HG03439 (cell line): ENCODE measurements around the gene ATP8B4.

ENCODE experiments used
- ATAC-seq: cut with Tn5 transposase; IDR thresholded peaks from one replicate; pipeline ENCODE4 v1.9.1; 2021; ENCODE audit warnings: mild to moderate bottlenecking, moderate library complexity; ENCODE audit not compliant: unreplicated experiment

ATP8B4 gene

GRCh38 chr15:49826640-49827234, 292.3 kb downstream of the ATP8B4 start:
- ATAC-seq: no peak

DNA sequence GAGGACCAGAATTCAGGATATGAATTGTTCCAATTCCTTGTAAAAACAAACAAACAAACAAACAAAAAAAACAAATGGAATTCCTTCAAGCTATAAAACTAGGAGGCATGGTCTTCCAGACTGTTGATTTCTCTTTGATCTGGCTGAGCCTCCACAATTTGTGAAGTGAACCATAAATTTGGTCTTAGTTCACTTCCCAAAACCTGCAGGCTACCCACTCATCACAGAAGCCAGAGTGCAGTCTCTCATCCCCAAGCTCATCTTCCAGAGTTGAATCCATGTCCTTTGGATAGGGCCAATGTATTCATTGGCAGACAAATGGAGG, 294.3 kb downstream of the ATP8B4 start:
- no peak for ATAC-seq

DNA sequence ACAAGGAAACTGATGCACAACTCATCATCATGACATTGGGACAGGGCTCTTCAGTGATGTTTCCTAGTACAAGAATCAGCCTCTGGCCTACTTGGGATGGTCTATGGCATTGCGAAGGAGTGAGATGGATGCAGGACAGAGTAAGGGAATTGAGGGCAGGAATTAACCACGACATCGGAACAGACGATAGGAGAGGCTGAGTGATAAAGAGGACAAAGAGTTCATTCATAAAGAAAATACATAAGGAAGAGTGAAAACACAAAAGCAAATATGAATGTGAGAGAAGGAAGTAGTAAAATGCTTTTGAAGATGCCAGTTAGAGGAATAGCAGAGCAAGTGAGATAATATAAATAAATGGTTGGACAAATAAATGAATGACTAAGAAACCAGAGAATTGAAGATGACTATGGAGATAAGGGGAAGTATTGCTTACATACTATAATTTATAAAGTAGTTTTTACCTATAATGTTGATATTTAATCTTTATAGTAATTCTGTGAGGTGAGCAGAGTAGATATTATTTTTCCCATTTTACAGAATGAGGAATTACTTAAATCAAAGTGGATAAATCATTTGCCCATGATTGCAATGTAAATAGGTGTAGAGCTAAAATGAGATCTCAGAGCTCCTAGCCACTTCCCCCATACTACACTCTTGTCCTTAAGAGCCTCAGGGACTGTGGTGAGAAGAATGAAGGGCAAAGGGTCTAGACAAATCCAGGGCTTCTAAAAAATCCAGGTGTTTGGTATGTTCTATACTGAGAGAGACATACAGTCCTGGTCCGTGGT, 294.9 kb downstream of the ATP8B4 start:
- ATAC-seq: no peak

DNA sequence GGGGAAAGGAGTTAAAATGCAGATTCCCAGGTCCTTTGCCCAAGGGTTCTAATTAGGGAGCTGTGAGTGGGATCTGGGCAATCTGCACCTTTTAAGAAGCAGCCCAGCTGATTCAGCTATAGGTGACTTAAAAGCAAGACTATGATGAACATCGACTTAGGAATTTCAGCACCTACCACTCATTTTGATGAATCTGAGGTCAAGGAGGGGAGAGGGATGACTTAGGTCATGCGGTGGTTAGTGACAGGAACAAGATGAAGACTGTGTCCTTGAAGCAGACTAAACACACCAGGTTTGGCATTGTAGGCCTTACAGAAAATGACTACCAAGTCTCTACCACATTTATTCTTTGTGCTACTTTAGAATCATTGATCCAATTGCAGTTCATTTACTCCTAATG, 301.9 kb downstream of the ATP8B4 start:
- ATAC-seq: no peak

- no peak for ATAC-seq
These were observed 303.1 kb downstream of the ATP8B4 start for GRCh38 chr15:49815950-49816349.

DNA sequence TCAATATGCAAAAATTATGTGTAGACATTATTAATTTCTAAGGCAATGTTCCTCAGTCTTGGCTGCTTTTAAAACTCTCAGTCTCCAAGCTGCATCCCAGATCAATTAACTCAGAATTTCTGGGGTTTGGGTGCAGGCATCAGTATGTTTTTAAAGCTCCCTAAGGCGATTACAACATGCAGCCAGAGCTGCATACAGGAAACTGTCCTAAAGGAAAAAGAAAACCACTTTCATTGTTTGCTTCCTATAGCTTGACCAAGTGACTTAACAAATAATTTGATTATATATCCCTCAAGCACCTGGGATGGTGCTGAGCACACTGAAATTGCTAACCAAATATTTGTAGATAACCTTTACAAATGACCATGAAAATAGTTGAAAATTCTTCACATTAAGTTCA, 303.5 kb downstream of the ATP8B4 start:
- ATAC-seq: no peak

GRCh38 chr15:49814709-49815108, 304.3 kb downstream of the ATP8B4 start:
- no peak for ATAC-seq

DNA sequence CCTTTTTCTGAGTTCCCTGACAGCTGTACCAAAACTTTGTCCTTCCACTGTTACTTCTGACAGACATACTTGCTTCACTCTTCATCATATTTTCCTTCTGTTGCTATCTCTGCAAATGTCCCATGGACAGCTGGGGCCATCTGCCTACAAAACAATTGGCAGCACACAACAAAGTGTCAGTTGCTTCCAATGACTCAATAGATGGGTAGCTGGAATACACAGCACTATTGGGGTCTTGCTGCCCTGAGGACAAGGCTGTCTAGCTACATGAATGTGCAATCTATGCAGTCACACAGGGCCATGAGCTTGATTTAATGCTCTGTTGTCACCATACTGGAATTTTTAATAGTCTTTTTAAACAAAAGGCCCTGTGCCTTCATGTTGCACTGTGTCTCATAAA, 305.4 kb downstream of the ATP8B4 start:
- no peak for ATAC-seq

- no peak for ATAC-seq
These were observed 308.3 kb downstream of the ATP8B4 start for GRCh38 chr15:49810720-49811119.

DNA sequence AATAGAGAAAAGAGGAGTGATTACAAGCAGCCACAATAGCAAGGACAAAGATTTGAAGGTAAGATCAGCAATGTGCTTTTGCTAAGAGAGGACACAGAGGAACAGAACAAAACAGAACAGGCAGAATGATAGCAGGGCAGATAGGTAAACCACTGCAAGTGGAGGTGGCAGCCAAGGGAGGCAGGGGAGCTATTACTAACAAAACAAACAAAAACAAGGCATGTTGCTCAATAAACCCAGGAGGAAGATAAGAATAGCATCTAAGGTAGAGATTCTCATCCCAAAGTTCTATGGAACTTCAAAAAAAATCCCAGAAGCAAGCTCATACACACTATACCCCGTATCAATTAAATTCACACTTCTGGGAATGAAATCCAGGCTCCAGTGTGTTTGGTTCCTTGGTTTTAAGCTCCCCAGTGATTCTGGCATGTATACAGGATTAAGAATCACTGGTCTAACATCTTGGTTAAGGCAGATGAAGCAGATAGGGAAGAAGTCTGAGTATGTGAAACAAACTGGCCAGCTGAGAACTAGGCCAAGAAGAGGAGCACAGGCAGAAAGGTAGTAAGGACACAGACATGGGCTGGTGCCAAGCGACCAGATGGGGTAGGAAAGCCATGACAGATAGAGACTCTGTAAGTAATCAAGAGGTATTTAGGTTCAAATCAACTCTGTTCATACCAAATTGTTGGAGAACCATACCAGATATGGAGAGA, 309.0 kb downstream of the ATP8B4 start:
- ATAC-seq: no peak

DNA sequence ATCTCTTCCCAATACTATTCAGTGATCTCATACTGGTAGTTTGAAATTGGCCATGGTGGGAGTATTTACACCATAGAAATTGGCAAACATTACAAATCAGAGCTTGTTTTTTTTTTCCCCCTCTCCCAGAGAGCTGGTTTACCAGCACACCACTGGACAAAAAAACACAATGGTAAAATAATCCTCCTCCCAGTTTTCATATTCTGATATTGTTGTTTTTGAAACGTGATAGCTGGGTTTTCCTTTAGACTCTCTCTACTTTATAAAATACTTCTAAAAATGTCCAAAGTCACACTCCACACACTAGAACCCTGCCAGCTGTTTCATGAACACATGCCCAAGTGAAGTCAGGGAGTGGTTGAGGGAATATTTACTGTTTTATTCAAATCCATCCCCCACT, 310.7 kb downstream of the ATP8B4 start:
- no peak for ATAC-seq
